ENCODE results near the gene ASB7.

Gene ASB7

DNA sequence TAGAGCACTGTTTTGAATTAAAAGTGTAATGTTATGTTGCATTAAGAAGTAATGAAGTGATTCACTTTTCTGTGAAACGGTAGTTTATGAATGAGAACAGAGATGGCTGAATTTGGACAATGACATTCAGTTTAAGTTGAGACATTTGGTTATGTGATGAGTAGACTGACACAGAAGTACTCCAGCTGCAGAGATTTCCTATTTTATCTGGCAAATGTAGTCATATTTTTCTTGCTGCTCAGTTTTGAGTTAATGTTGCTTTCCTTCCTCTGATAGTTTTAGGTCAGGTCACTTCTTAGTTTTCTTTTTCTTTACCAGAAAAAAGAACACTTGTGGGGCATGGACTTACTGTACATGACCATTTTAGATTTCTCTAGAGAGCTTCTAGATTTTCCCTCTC, 51.2 kb downstream of the ASB7 start:
- no peak for DNase-seq (ENCODE audit: low read depth)
- TF ChIP-seq, protein P1, sequence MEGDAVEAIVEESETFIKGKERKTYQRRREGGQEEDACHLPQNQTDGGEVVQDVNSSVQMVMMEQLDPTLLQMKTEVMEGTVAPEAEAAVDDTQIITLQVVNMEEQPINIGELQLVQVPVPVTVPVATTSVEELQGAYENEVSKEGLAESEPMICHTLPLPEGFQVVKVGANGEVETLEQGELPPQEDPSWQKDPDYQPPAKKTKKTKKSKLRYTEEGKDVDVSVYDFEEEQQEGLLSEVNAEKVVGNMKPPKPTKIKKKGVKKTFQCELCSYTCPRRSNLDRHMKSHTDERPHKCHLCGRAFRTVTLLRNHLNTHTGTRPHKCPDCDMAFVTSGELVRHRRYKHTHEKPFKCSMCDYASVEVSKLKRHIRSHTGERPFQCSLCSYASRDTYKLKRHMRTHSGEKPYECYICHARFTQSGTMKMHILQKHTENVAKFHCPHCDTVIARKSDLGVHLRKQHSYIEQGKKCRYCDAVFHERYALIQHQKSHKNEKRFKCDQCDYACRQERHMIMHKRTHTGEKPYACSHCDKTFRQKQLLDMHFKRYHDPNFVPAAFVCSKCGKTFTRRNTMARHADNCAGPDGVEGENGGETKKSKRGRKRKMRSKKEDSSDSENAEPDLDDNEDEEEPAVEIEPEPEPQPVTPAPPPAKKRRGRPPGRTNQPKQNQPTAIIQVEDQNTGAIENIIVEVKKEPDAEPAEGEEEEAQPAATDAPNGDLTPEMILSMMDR (IDR thresholded peaks at IDR 0.05; ENCODE audit: insufficient read depth, low read depth, low read length, missing control alignments): no peak

DNA sequence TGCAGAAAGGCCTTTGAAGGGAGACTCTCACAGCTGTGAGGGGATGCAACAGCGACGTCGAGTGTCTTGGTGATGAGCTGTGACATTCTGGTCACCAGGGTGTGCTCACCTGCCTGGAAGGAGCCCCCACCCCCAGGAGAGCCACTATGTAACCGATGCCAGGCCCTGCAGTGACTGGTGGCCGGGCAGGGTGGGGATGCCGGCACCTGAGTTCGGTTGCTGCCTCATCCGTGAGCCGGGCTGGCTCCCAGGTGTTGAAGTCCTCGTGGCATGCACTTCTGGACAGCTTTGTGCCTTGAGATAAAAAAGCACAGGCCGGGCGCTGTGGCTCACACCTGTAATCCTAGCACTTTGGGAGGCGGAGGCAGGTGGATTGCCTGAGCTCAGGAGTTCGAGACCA, 56.5 kb downstream of the ASB7 start:
- no peak for DNase-seq (ENCODE audit: low read depth)
- TF ChIP-seq, protein P1 (IDR thresholded peaks at IDR 0.05; ENCODE audit: insufficient read depth, low read depth, low read length, missing control alignments): no peak
- H3K4me3 ChIP-seq (ENCODE audit: low read depth, low read length): no peak overlapping the region

More for the DNA sequence above, 51.2 kb downstream of the ASB7 start:
- no peak overlapping the region for H3K4me3 ChIP-seq (ENCODE audit: low read depth, low read length)

DNA sequence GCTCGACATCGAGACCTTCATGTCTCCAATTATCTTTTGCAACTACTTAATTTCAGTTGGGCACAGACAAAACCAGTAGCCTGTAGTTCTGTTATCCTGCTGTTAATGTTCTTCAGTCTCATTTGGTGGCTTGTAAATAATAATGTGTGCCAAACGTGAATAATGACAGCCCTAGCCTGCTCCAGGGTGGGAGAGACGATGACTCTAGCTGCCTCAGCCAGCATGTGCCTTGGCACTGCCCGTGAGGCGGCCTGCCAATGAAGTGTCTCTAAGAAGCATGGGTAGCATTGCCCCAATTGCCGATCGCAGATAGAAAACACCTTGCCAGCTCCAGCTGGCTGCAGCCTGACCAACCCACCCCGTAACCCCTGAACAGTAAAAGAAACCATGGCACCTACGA, 58.8 kb downstream of the ASB7 start:
- no peak for DNase-seq (ENCODE audit: low read depth)
- TF ChIP-seq, protein P1 (IDR thresholded peaks at IDR 0.05; ENCODE audit: insufficient read depth, low read depth, low read length, missing control alignments): no peak
- H3K4me3 ChIP-seq (ENCODE audit: low read depth, low read length): no peak overlapping the region

DNA sequence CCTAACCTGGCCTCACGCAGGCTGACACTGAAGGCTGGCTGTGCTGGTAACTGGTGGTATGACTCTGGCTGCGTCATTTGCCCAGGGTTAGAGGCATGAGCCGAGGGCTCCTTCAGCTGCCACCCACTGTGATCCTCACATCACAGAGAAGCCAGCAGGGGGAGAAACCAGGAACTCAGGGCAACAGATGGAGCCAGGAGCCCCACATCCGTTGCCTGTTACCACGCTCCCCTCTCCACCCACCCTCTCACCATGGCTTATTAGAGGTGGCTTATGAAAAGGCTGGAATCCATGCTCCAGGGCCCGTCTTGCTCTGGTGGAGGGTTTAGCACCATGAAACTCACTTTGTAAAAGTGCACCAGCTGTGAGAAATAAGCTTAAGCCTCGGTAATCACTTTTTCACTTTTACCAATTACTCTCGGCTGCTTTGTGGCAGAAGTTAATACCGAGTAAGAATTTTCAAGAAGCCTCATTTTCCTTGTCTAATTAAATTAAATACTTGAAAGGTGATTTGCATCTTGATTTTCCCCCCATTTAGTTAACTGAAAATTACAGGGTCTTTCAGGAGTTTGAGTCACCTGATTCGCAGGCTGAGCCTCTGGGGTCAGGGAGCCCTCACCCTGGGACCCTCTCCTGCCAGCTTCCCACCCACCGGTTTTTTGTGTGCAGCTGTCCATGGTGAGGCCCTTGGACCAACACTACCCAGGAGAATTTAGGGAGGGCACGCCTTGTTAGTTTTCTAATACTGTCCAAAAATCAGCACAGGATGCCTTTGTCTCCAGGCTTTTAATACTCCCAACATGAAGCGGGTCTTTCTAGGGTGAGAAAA, 60.9 kb downstream of the ASB7 start:
- TF ChIP-seq, protein P1 (IDR thresholded peaks at IDR 0.05; ENCODE audit: insufficient read depth, low read depth, low read length, missing control alignments): no peak
- H3K4me3 ChIP-seq (ENCODE audit: low read depth, low read length): no peak overlapping the region
- DNase-seq (ENCODE audit: low read depth): no peak

DNA sequence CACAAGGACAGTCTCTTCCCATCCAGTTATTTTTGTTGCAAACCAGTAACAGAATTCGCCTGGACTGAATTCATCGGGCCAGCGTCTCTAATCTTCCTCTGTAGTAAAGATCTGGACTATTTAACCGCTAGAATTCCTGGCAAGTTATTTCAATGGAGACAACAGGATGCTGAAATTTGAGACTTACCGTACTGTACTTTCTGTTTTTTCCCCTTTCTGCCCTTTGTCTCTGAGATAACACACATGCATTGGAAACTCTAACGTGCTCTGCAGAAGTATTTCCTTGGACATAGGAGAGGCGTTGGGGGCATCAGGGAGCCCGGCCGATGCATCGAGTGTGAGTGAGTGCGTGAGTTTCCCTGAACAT, 61.5 kb downstream of the ASB7 start:
- TF ChIP-seq, protein P1 (IDR thresholded peaks at IDR 0.05; ENCODE audit: insufficient read depth, low read depth, low read length, missing control alignments): no peak

DNA sequence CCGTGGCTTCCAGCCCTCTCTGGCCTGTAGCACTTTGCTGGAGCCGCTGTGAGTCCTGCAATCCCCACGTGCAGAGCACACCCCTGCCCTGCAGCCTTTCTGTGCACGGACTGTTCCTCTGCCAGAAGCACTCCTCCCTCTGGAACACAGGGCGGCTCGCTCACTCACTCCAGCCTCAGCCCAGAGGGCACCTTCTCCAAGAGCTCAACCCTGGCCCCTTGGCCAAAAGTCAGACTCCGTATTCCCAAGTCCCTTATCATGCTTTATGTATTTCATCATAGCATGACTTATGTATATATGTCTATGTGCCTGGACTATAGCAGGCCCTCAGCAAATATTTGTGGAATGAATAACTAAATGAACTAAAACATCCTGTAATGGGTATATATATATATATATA, 63.2 kb downstream of the ASB7 start:
- H3K4me3 ChIP-seq (ENCODE audit: low read depth, low read length): no peak overlapping the region
- DNase-seq (ENCODE audit: low read depth): no peak
- TF ChIP-seq, protein P1 (IDR thresholded peaks at IDR 0.05; ENCODE audit: insufficient read depth, low read depth, low read length, missing control alignments): no peak

More for the DNA sequence above, 61.5 kb downstream of the ASB7 start:
- no peak overlapping the region for H3K4me3 ChIP-seq (ENCODE audit: low read depth, low read length)
- no peak for DNase-seq (ENCODE audit: low read depth)

Data from GM12865 (cell line).